Mononuclear cell (primary cell): ENCODE data around the gene ANP32E. TPM values are rescaled to one million over a fixed set of nuclear protein-coding genes. Genes with fewer than 3 reads are reported as not detected.

Source experiments
- H3K27me3 ChIP-seq: 2 replicates; pipeline ENCODE4 v1.6.0; 2011; ENCODE audit warnings: low read length, control low read depth; ENCODE audit not compliant: insufficient read depth
- H3K4me1 ChIP-seq: 2 replicates; pipeline ENCODE4 v1.5.1; 2011; ENCODE audit warnings: mild to moderate bottlenecking, low read length, control low read depth; ENCODE audit not compliant: insufficient read depth
- H3K4me3 ChIP-seq: 2 replicates; pipeline ENCODE4 v1.5.1; 2011; ENCODE audit warnings: mild to moderate bottlenecking, low read length, moderate library complexity
- H3K9me3 ChIP-seq: 2 replicates; pipeline ENCODE4 v1.5.1; 2011; ENCODE audit warnings: low read depth, mild to moderate bottlenecking, control low read depth, low read length
- total RNA-seq: library from RNA; depleted of rRNA; stranded (reverse); fragments of >200 nt; gene quantifications from one replicate; pipeline ENCODE4 v1.2.3, GENCODE V29; 2012

Gene ANP32E
- total RNA-seq, 1 donor = 38.8 TPM

DNA sequence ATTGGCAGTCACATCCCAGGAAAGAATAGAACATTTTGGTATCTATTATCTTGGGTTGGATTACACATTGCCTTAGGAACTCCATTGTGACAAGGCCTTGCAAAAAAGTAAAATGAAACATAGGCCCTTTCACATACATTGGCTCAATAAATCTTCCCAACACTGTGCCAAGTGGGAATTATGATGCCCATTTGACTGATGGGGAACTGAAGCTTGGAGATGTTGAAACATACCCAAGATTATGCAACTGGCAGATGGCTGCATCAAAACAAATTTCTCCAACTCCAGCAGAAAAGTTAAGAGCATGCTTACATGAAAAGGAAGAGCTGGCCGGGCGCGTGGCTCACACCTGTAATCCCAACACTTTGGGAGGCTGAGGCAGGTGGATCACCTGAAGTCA, 59.3 kb downstream of the ANP32E start:
- Histone ChIP-seq H3K4me3 (no peak overlapping the region), H3K4me1 (peaks cover 54% of the 10 kb centered on the region), H3K9me3 (no peaks in the 10 kb centered on the region), H3K27me3 (no peaks in the 10 kb centered on the region)

DNA sequence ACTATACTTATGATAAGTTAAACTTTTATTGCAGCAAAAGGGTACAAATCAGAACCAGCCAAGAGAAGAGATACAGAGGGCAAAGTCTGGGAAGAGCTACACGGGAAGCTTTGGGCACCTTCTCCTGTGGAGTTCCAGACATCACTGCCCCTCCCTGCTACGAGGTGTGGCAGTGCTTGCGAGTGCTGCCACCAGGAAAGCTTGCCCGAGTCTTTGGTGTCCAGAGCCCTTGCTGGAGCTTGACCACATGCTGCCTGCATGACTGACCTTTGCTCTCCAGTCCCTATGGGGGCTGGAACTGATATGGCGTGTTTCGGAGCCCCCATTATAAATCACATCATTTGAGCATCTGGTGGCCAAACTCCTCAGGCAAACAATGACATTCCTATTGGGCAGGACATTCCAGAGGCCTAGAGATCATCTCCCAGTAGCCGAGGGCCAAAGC, 62.7 kb downstream of the ANP32E start:
- Histone ChIP-seq H3K4me1 (peaks cover 41% of the 10 kb centered on the region), H3K27me3 (no peaks in the 10 kb centered on the region), H3K9me3 (no peaks in the 10 kb centered on the region), H3K4me3 (no peak overlapping the region)

DNA sequence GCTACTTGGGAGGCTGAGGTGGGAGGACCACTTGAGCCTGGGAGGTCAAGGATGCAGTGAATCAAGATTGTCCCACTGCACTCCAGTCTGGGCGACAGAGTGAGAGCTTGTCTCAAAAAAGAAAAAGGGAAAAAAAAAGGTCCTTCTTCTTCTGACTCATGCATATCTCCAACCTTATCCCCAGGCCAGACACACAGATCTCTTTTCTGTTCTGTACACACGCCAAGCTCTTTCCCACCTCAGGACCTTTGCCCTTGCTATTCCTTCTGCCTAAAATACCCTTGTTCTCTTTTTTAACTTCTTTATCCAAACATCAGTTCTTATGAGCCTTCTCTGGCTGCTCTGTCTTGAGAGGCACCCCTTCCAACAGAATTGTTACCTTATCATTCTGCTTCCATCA, 64.1 kb downstream of the ANP32E start:
- Histone ChIP-seq H3K4me1 (peaks cover 27% of the 10 kb centered on the region), H3K9me3 (no peaks in the 10 kb centered on the region), H3K4me3 (no peak overlapping the region), H3K27me3 (no peaks in the 10 kb centered on the region)

DNA sequence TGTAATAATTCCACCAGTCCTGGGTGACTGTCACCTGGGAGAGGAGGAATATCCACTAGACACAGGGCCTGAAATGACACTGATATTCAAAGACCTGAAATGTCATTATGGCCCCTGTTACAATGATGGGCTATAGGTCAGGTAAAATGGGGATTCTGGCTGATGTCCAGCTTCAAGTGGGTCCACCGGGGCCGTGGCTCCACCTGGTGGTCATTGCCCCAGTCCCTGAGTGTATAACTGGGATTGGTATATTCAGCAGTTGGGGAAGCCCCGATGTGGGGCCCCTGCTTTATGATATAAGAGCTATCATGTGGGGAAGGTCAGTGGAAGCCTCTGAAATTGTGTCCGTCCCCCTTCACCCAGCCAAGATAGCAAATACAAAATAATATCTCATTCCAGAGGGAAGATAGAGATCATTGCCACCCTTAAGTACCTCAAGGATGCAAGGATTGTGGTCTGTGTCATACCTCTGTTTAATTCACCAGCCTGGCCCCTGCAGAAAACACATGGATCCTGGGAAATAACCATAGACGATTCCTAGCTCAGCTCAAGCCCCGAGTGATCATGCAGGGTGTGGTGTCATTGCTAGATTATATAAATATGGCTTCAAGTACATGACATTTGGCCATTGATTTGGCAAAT, 66.8 kb downstream of the ANP32E start:
- H3K9me3 ChIP-seq = no peaks in the 10 kb centered on the region
- H3K4me3 ChIP-seq = no peak overlapping the region
- peaks cover 43% of the 10 kb centered on the region for H3K4me1 ChIP-seq
- H3K27me3 ChIP-seq = no peaks in the 10 kb centered on the region

Other genes with a start within 250 kb of the ANP32E start
- 1.5 TPM for gene OTUD7B, start 225.4 kb downstream of the ANP32E start, total RNA-seq
- gene VPS45, start 168.3 kb downstream of the ANP32E start, total RNA-seq = 11.5 TPM
- gene PLEKHO1, start 86.2 kb downstream of the ANP32E start, total RNA-seq = 80.9 TPM
- not detected for gene CA14, start 21.7 kb upstream of the ANP32E start, total RNA-seq
- gene APH1A, start 32.9 kb upstream of the ANP32E start, total RNA-seq = 122 TPM
- 13.9 TPM for gene C1orf54, start 36.7 kb upstream of the ANP32E start, total RNA-seq
- gene CIART, start 46.4 kb upstream of the ANP32E start, total RNA-seq = 1.2 TPM
- gene MRPS21, start 57.7 kb upstream of the ANP32E start, total RNA-seq = 22.2 TPM
- 106 TPM for gene PRPF3, start 85.4 kb upstream of the ANP32E start, total RNA-seq
- 34.1 TPM for gene RPRD2, start 128.0 kb upstream of the ANP32E start, total RNA-seq